Measurements from ENCODE around the gene CNKSR3. TPM values are rescaled to one million over a fixed set of nuclear protein-coding genes. Genes with fewer than 3 reads are reported as not detected.

CNKSR3 gene
- polyA plus RNA-seq, 1 donor from 2014 or later, result 3.0 TPM

- Histone ChIP-seq H3K27ac (ENCODE audit: low read length) (no peak overlapping the region), H3K4me3 (ENCODE audit: low read length) (no peak overlapping the region), H3K4me2 (ENCODE audit: low read length) (no peak overlapping the region), H3K9me2 (ENCODE audit: insufficient read depth, low read length) (no peaks in the 10 kb centered on the region), H3K27me3 (ENCODE audit: insufficient read depth, low read depth, low read length) (no peaks in the 10 kb centered on the region), H3K36me3 (ENCODE audit: insufficient read depth, low read length) (no peaks in the 10 kb centered on the region), H3K79me2 (replicated peaks; ENCODE audit: insufficient read depth, low read length) (no peaks in the 10 kb centered on the region), H3K9me3 (ENCODE audit: low read length) (no peaks in the 10 kb centered on the region), H4K20me1 (ENCODE audit: insufficient read depth) (no peaks in the 10 kb centered on the region), H3K9ac (ENCODE audit: low read length) (no peak overlapping the region), H3F3A (ENCODE audit: insufficient read depth, low read length, poor library complexity, severe bottlenecking) (no peaks in the 10 kb centered on the region), H2AFZ (ENCODE audit: low read depth, low read length) (no peak overlapping the region)
- TF ChIP-seq RAD21 (conservative IDR thresholded peaks at IDR 0.05) (no peak), CTCF (IDR thresholded peaks at IDR 0.05; ENCODE audit: poor library complexity, severe bottlenecking) (no peak)
These were observed 114.6 kb downstream of the CNKSR3 start for GRCh38 chr6:154395878-154396277.

- no peak overlapping the region for H3K4me3 ChIP-seq (ENCODE audit: low read length)
- H3K79me2 ChIP-seq (replicated peaks; ENCODE audit: insufficient read depth, low read length), result no peaks in the 10 kb centered on the region
- no peaks in the 10 kb centered on the region for H4K20me1 ChIP-seq (ENCODE audit: insufficient read depth)
- H3K36me3 ChIP-seq (ENCODE audit: insufficient read depth, low read length), result no peaks in the 10 kb centered on the region
- H3K4me2 ChIP-seq (ENCODE audit: low read length), result no peak overlapping the region
- no peak overlapping the region for H2AFZ ChIP-seq (ENCODE audit: low read depth, low read length)
- no peaks in the 10 kb centered on the region for H3K9me3 ChIP-seq (ENCODE audit: low read length)
- H3F3A ChIP-seq (ENCODE audit: insufficient read depth, low read length, poor library complexity, severe bottlenecking), result no peaks in the 10 kb centered on the region
- H3K9me2 ChIP-seq (ENCODE audit: insufficient read depth, low read length), result no peaks in the 10 kb centered on the region
- no peak overlapping the region for H3K27ac ChIP-seq (ENCODE audit: low read length)
- no peak for TF ChIP-seq TAF1 (IDR thresholded peaks at IDR 0.05; ENCODE audit: low read depth)
- TF ChIP-seq POLR2AphosphoS5 (IDR thresholded peaks at IDR 0.05), result no peak
- TF ChIP-seq RAD21 (conservative IDR thresholded peaks at IDR 0.05), result no peak
- TF ChIP-seq MXI1 (conservative IDR thresholded peaks at IDR 0.05; ENCODE audit: poor library complexity, severe bottlenecking), result no peak
- TF ChIP-seq SMC3 (conservative IDR thresholded peaks at IDR 0.05; ENCODE audit: poor library complexity), result no peak
- TF ChIP-seq EP300 (conservative IDR thresholded peaks at IDR 0.05; ENCODE audit: poor library complexity, severe bottlenecking), result no peak
- TF ChIP-seq REST (IDR thresholded peaks at IDR 0.05; ENCODE audit: borderline replicate concordance), result no peak
- no peak for TF ChIP-seq CTCF (IDR thresholded peaks at IDR 0.05; ENCODE audit: poor library complexity, severe bottlenecking)
- no peak for TF ChIP-seq EZH2 (IDR thresholded peaks at IDR 0.05; ENCODE audit: borderline replicate concordance, insufficient read depth, low read length, poor library complexity, severe bottlenecking)
- H3K9ac ChIP-seq (ENCODE audit: low read length), result no peak overlapping the region
- H3K27me3 ChIP-seq (ENCODE audit: insufficient read depth, low read depth, low read length), result no peaks in the 10 kb centered on the region
These were observed 115.2 kb downstream of the CNKSR3 start for GRCh38 chr6:154395316-154395715.

Measured in neural cell (in vitro differentiated cells).